BJ (cell line): ENCODE measurements around the gene ADRA2B. TPM values are rescaled to one million over a fixed set of nuclear protein-coding genes. Genes with fewer than 3 reads are reported as not detected.
"Not testable (repeated sequence)": the region's sequence is repeated elsewhere in the genome, so short reads cannot be mapped to it uniquely, and the experiment has no call there.

Experiments used
- CTCF ChIA-PET: fragments of 350-600 bp; formaldehyde crosslinking; extraction: SDS; loops from one replicate; lab custom pipeline; 2021; ENCODE audit warnings: antibody characterized with exemption, inconsistent platforms; lab: Yijun Ruan, JAX
- POLR2A ChIA-PET: fragments of 300-600 bp; sonication (Branson Sonifier 250); formaldehyde crosslinking; extraction: SDS; loops from one replicate; lab custom pipeline; 2021; ENCODE audit warnings: antibody characterized with exemption; lab: Charles Lee
- DNase-seq: peaks from one replicate; pipeline ENCODE4 v3.0.0-alpha.2; 2011; ENCODE audit warnings: low read depth
- H3K27me3 ChIP-seq: 2 replicates; pipeline ENCODE4 v1.6.0; 2011; ENCODE audit warnings: low read length; ENCODE audit not compliant: control insufficient read depth, insufficient read depth
- H3K36me3 ChIP-seq: 2 replicates; pipeline ENCODE4 v1.5.1; 2011; ENCODE audit warnings: low read length; ENCODE audit not compliant: control insufficient read depth, insufficient read depth
- H3K4me3 ChIP-seq: 2 replicates; pipeline ENCODE4 v1.5.1; 2011; ENCODE audit warnings: low read depth, mild to moderate bottlenecking, control low read depth, low read length
- CTCF ChIP-seq: IDR thresholded peaks from 2 replicates; pipeline ENCODE4 v1.5.1; 2011; ENCODE audit warnings: low read depth, mild to moderate bottlenecking, control low read depth, inconsistent platforms, low read length, moderate library complexity; ENCODE audit not compliant: insufficient read depth
- polyA plus RNA-seq: library from polyadenylated mRNA; depleted of rRNA; stranded (reverse); fragments of >200 nt; gene quantifications from 2 replicates; pipeline ENCODE4 v1.2.3, GENCODE V29; 2011

The ADRA2B gene
- polyA plus RNA-seq, 1 experiment, result not detected

DNA sequence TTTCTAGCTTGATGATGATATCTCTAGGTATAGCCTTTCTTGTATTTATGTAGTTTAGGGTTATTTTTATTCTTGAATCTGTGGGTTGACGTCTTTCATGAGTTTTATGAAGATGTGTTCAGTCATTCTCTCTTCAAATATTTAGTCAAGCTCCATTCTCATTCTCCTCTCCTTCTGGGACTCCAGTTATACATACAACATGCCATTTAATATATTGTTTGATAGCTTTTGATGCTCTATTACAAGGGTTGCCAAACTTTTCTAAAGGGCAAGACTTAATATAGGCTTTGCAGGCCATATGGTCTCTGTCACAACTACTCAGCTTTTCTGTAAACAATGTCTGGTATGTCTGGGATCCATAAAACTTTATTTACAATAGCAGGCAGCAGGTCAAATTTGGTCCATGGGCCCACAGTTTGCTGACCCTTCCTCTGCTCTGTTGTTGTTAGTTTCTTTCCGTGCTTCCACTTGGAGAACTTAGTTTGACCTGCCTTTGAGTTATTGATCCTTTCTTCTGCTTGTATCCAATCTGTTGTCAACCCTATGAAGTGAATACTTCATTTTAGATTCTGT is 41.1 kb downstream of the ADRA2B start:
- CTCF ChIA-PET, result interaction anchor here (0.8 to 1.8 kb wide), 5 partner anchors 17 to 434 kb away, joined by 3 to 7 read pairs (median 3); no protein-coding TSS in a partner anchor
- Histone ChIP-seq H3K36me3 (no peaks in the 10 kb centered on the region), H3K27me3 (peaks cover 11% of the 10 kb centered on the region), H3K4me3 (no peak overlapping the region)
- no peak for DNase-seq
- no peak for TF ChIP-seq CTCF
- POLR2A ChIA-PET, result no interaction called here

GRCh38 chr2:96074156-96074555 is 42.2 kb downstream of the ADRA2B start:
- Histone ChIP-seq H3K36me3 (no peaks in the 10 kb centered on the region), H3K27me3 (peaks cover 11% of the 10 kb centered on the region), H3K4me3 (no peak overlapping the region)
- DNase-seq, result no peak
- no peak for TF ChIP-seq CTCF
- ChIA-PET CTCF (interaction anchor here (1.3 kb wide), 1 partner anchor 43 kb away, joined by 3 read pairs; no protein-coding TSS in a partner anchor), POLR2A (no interaction called here)

DNA sequence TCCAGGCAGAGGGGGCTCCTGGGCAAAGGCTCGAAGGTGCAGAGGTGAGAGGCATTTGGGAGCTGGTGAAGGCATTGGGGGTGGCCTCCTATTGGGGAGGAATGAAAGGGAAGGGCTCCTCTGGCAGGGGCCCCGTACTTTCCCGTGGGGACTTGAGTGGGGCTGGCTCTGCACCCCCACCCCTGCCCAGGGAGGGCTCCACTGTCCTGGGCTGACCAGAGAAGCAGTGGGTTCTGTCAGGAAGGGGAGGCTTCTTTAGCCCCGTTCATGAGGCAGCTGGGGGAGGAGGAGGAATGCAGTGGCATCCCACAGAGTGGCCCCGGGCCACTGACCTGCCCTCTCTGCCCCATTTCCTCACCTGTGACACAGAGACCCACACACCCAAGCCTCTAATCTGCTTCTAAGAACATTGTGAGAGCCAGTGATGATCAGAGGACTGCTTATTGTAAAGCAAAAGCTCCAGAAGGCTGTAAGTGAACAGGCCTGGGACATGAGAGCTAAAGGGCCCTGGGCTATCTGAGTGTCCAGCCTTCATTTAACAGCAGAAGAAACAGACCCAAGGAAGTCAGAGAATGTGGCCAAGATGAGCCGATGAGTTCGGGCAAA is 43.1 kb downstream of the ADRA2B start:
- no peak overlapping the region for H3K4me3 ChIP-seq
- H3K36me3 ChIP-seq, result no peaks in the 10 kb centered on the region
- TF ChIP-seq CTCF, result no peak
- peaks cover 11% of the 10 kb centered on the region for H3K27me3 ChIP-seq
- ChIA-PET POLR2A (no interaction called here), CTCF (interaction anchor here (1.3 kb wide), 1 partner anchor 44 kb away, joined by 3 read pairs; no protein-coding TSS in a partner anchor)
- no peak for DNase-seq

DNA sequence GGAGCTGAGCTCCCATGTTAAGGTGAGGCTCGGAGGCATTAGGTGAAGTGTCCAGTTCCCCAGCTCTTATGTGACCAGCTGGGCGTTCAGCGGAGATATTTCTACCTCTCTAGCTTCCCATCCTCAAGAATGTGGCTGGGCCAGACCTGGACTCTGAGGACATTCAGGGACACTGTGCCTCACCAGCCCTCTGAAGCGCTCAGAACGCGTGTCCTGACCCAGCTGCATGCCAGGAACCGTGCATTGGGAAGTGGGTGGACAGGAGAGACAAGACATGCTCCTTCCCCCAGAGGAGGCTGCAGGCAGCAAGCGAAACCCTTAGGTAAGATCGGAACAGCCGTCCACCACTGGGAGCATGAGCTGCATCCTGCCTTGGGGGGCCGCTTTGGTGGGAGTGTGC is 43.6 kb downstream of the ADRA2B start:
- CTCF ChIA-PET, result interaction anchor here (1.2 kb wide), 1 partner anchor 44 kb away, joined by 3 read pairs; no protein-coding TSS in a partner anchor

GRCh38 chr2:96071977-96072491 is 44.3 kb downstream of the ADRA2B start:
- POLR2A ChIA-PET, H3K36me3 ChIP-seq, H3K4me3 ChIP-seq, DNase-seq: not testable (repeated sequence)
- CTCF ChIA-PET, result interaction anchor here (1.2 kb wide), 1 partner anchor 45 kb away, joined by 3 read pairs; no protein-coding TSS in a partner anchor
- H3K27me3 ChIP-seq, result peaks cover 11% of the 10 kb centered on the region

More for the DNA sequence above, 43.6 kb downstream of the ADRA2B start:
- no peaks in the 10 kb centered on the region for H3K36me3 ChIP-seq
- H3K27me3 ChIP-seq, result peaks cover 11% of the 10 kb centered on the region
- POLR2A ChIA-PET, result no interaction called here
- DNase-seq, result no peak
- H3K4me3 ChIP-seq, result no peak overlapping the region
- no peak for TF ChIP-seq CTCF

DNA sequence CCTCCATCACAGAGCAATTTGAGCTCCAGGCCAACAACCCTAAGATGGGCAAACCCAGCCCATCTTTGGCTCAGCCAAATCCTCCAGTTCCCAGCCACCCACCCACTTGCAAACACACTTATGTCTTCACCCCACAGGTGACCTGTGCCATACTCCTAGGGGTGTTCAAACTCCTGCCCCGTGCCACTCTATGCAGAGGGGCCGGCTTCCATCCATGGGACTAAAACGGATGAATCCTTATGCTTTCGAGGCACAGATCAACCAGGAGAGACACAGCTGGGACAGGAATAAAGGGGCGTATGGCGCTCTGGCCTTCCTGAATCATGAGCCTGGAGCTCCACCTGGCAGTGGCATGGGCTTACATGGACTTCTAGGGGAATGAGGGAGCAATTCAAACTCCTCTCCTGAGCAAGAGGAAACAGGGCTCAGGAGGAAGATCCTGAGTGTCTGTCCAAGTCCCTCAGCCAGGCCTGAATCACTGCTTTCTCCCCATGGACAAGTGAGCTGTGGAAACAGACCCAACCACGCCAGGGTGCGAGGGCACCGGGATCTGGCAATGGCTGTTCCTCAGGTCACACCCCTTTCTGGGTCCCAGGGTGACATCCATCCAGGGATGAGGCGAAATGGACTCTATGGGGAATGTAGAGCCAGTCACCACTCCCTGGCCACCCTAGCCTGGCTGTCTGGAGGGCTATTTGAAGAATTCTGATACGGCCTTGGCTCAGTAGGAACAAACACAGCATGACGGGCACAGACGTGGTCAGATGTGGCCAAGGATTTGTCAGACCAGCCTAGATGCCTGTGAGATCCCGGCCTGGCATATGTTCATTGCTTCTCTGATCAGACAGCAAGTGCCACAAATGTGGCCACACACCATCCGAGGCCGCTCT is 45.0 kb downstream of the ADRA2B start:
- H3K4me3 ChIP-seq, H3K36me3 ChIP-seq, DNase-seq, POLR2A ChIA-PET: not testable (repeated sequence)
- CTCF ChIA-PET, result interaction anchor here (1.2 kb wide), 1 partner anchor 45 kb away, joined by 3 read pairs; no protein-coding TSS in a partner anchor
- peaks cover 11% of the 10 kb centered on the region for H3K27me3 ChIP-seq

GRCh38 chr2:96070351-96070750 is 46.0 kb downstream of the ADRA2B start:
- DNase-seq, H3K4me3 ChIP-seq, H3K36me3 ChIP-seq, POLR2A ChIA-PET: not testable (repeated sequence)
- H3K27me3 ChIP-seq, result peaks cover 15% of the 10 kb centered on the region
- CTCF ChIA-PET, result interaction anchor here (0.6 kb wide), 1 partner anchor 191 kb away, joined by 3 read pairs; no protein-coding TSS in a partner anchor

DNA sequence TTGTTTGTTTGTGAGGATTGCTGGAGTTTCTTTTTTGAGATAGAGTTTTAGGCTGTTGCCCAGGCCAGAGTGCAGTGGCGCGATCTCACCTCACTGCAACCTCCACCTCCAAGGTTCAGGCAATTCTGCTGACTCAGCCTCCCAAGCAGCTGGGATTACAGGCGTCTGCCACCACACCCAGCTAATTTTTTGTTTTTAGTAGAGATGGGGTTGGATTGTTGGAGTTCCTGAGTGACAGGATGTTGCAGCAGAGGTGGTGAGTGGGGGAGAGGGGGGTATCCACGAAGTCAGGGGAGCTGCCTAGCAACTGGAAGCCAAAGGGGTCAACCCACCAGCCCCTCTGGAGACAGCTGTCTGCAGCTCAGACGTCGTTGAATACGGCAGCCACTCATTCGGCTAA is 46.5 kb downstream of the ADRA2B start:
- H3K27me3 ChIP-seq, result peaks cover 15% of the 10 kb centered on the region
- H3K36me3 ChIP-seq, DNase-seq, H3K4me3 ChIP-seq, POLR2A ChIA-PET: not testable (repeated sequence)
- CTCF ChIA-PET, result interaction anchor here (0.6 kb wide), 1 partner anchor 191 kb away, joined by 3 read pairs; no protein-coding TSS in a partner anchor
